GM19351 (cell line): Measurements from ENCODE around the gene ZNF524.
"Not testable (repeated sequence)": the region's sequence is repeated elsewhere in the genome, so short reads cannot be mapped to it uniquely, and the experiment has no call there.

Experiments used
- ATAC-seq: cut with Tn5 transposase; IDR thresholded peaks from one replicate; pipeline ENCODE4 v1.9.1; 2021; ENCODE audit warnings: mild to moderate bottlenecking, moderate library complexity; ENCODE audit not compliant: unreplicated experiment

ZNF524 gene

DNA sequence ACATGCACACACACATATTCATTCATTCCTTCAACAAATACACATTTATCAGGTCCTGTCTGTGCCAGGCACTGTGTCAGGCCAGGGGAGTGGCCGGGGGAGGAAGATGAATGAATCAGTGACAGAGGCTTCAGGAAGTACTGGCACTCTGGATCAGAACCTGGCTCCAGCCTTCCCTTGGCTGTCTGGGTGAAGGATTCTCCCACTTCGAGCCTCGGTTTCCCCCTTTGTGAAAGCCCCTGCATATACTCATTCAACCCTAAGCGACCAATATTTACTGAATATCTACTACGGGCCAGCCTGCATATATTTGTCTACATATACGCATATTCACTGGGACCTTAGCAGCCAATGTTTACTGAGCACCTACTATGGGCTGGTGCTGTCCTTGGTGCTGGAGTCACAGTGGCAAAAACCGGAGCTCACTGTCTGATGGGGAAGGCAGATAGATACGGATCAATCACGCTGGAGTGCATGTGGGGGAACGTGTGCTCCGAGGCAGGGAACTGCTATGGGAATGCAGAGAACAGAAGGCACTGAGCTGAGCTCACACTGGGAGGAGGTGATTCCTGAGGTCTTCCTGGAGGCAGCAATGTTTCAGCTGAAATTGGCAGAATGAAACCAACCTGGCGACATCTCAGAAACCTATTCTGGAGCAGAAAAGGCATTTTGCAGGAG lies 18.8 kb upstream of the ZNF524 start:
- no peak for ATAC-seq

DNA sequence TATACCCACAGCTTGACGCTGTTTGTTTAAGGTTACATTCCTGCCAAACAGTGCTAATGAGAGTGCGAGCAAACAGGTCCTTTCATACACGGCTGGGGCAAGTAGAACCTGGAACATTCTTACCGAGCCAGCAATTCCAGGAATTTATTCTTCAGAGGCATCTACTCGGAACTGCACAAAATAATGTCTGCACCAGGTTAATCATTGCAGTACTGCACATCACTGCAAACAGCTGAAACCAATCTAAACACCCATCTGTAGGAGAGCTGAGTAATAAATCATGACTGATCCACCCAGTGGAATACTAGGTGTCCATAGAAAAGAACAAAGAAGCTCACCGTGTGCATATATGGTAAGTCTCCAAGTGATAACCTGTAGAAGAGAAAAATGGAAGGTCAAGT lies 18.3 kb upstream of the ZNF524 start:
- no peak for ATAC-seq

DNA sequence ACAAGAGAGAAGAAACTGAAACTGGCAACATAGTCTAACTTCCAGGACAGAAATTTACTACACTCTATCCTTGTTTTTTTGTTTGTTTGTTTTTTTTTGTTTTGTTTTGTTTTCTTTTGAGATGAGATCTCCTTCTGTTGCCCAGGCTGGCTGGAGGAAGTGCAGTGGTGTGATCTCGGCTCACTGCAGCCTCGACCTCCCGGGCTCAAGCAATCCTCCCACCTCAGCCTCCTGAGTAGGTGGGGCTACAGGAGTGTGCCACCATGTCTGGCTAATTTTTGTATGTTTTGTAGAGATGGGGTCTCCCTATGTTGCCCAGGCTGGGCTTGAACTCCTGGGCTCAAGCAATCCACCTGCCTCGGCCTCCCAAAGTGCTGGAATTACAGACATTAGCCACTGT lies 17.8 kb upstream of the ZNF524 start:
- not testable (repeated sequence) for ATAC-seq

DNA sequence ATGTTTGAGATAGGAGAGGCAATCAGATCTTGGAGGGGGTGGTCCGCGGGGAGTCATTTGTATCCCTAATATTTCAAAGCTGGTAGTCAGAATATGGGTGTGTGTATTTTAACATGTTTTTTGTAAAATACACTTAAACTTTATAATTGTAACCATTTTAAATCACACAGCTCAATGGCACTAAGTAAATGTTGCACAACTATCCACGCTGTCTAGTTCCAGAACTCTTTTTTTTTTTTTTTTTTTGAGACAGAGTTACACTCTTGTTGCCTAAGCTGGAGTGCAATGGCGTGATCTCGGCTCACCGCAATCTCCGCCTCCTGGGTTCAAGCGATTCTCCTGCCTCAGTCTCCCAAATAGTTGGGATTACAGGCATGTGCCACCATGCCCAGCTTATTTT lies 16.2 kb upstream of the ZNF524 start:
- not testable (repeated sequence) for ATAC-seq

DNA sequence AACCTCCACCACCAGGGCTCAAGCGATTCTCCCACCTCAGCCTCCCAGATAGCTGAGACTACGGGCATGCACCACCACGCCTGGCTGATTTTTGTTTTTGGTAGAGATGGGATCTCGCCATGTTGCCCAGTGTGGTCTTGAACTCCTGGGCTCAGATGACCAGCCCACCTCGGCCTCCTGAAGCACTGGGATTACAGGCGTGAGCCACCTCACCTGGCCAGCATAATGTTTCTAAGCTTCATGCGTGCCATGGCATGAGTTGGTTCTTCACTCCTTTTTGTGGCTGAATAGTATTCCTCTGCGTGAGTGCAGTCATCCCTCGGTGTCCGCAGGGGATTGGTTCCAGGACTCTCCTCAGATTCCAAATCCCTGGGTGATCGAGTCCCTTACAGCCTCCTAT lies 15.2 kb upstream of the ZNF524 start:
- ATAC-seq = no peak

DNA sequence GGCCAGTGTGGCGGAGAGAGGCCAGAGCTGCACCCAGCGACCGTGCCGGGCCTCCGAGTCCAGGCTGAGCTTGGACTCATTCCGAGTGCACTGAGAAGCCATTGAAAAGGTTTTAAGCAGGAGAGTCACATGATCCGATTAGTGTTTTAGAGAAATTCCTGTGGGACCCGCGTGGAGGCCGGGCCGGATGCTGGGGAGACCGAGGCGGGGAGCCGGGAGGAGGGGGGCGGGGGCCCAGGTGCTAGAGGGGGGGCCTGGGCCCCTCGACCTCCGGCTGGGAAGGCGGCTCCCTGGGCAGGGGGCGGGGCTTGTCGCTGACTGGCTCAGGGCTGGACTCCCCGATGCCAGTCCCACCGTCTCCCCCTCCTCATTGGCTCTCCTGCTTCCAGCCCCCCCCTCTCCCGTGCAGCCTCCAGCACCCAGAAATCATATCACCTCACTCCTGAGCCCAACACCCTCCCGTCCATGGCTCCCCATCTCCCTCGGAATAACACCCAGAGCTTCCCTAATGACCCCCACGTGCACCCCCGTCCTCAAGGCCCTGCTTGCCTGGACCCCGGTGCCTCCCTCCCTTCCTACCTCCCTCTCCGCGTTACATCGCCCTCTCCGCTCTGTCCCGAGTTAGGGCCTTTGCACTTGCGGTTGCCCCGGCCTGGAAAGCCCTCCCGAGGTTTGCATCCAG lies 14.3 kb upstream of the ZNF524 start:
- ATAC-seq = no peak

DNA sequence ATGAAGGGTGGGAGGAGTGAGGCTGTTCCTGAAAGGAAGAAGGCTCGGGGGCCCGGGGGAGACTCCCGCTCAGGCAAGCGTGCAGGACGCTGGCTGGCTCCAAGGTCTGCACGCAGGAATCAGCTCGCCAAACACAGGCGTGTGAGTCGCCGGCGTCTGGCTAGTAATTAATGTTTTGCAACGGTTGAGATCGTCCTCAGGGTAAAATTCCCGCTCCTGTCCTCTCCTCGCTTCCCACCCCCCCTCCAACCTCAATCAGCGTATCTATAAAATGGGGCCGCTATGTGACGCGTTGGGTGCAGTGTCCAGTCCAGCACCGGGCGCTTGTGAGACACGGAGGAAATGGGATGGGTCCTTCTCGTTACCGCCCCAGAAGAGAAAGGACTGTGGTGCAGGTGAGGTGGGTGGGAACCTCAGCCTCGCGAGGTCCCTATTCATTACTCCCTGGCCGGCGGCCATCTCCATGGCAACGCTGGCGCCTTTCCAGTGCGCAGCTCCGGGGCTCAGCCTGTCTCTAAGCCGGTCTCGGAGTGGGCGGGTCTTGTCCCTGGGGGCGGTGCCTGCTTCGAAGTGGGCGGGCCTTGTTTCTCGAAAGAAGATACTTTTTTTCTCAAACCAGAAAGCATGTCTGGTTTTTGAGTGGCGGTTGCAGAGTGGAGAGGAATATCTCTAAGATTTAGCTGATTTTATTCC lies 13.0 kb upstream of the ZNF524 start:
- ATAC-seq = peak; percentile 88

DNA sequence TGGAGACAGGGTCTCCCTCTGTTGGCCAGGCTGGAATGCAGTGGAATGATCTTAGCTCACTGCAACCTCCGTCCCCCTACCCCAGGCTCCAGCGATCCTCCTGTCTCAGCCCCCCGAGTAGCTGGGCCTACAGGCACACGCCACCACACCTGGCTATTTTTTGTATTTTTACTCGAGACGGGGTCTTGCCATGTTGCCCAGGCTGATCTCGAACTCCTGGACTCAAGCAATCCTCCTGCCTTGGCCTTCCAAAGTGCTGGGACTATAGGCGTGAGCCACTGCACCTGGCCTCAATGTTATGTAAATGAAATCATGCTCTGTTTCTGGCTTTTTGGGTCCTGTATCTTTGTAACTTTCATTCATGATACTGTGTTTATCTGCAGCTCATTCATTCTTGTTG lies 11.3 kb upstream of the ZNF524 start:
- ATAC-seq = no peak

DNA sequence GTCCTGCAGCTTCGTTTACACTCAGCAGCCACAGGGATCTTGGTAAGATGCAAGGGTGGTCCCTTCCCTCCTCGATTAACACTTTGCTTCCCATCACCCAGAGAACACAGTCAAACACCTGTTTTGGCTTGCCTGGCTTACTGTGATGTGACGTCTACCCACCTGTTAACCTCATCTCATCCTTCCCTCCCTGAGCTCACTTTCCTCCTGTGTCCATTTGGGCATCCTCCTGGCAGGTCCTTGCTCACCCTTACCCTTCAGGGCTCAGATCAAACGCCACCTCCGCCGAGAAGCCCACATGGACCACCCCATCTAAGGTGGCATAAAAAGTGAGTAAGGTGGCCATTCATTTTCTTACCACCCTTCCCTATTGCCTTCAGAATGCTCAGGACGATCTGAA lies 10.0 kb upstream of the ZNF524 start:
- ATAC-seq = no peak

DNA sequence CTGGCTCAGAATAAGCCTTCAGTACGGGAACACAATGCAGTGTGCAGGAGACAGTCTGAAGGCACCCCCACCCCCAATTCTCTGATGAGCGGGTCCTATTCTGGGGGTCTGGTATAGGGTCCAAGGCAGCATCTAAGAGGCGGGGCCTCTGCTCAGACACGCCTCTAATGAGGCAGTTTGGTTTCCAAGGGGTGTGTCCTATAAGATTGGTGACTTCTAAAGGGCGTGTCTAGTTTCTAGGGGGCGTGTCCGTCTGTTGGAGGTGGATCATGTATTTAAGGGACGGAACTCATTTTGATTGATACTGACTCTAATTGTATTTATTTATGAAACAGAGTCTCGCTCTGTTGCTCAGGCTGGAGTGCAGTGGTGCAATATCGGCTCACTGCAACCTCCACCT lies 9.5 kb upstream of the ZNF524 start:
- no peak for ATAC-seq

DNA sequence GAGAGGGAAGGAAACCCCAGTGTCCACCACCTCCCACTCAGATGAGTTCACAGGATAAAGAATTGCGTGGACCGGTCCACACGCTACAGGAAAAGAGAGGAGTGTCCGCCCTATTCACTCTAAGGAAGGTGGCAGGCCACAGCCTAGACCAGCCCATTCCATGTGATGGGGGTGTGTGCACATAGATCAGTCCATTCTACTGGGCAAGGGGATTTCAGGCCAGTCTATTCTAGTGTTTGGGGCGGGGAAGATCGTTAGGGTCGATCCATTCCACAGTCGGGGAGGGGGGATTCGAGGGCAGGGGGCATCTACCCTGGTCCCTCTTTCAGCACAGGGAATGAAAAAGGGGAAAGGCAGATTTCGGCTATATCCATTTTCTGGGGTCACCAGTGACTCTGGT lies 8.5 kb upstream of the ZNF524 start:
- ATAC-seq = no peak

DNA sequence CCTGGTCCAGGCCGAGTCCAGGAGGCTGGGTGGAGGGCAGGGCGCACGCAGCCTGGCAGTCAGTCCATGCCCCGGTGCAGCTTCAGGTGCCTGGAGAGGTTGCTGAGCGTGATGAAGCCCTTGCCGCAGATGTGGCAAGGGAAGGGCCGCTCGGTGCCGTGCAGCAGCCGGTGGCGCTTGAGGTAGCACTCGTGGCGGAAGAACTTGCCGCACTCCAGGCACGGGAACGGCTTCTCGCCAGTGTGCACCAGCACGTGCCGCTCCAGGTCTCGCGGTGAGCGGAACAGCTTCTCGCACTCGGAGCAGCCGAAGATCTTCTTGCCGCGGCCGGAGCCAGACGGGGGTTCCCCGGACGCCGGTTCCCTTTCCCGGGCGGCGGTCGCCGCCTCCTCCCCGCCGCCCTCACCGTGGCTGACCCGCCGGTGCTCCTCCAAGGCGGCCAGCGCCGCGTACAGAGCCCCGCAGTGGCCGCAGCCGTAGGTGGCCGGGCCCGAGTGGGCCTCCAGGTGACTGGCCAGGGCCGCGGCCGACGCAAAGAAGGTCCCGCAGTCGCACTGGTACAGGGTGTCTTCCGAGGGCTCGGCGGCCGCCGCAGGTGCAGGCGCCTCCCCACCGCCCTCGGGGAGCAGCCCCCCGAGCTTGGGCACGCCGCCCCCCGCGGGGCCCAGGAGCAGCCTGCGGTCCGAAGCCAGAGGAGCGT lies 7.5 kb upstream of the ZNF524 start:
- ATAC-seq = no peak

DNA sequence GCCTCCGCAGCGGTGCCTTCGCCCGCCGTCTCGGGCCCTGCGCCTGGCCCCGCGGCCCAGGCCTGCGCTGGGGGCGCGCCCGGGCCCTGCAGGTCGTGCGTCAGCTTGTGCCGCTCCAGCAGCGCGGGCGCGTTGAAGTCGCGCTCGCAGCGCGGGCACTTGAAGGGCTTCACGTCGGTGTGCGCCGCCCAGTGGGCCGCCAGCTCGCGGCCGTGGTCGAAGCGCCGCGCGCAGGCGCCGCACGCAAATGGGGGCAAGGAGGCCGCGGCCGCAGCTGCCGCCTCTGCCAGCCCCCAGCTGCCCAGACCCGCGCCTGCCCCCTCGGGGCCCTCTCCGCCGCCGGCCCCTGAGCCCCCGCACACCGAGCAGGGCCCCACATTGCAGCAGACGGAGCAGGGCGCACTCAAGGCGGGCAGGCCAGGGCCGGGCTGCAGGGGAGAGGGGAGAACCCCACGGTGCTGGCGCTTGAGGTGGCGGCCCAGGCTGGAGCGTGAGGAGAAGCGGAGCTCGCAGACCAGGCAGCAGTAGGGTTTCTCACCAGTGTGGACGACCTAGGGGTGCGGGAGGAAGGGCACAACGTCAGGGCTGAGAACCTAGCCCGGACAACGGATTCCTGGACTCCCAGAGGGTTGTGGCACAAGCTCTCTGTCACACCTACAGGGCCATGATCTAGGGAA lies 6.9 kb upstream of the ZNF524 start:
- ATAC-seq = no peak

DNA sequence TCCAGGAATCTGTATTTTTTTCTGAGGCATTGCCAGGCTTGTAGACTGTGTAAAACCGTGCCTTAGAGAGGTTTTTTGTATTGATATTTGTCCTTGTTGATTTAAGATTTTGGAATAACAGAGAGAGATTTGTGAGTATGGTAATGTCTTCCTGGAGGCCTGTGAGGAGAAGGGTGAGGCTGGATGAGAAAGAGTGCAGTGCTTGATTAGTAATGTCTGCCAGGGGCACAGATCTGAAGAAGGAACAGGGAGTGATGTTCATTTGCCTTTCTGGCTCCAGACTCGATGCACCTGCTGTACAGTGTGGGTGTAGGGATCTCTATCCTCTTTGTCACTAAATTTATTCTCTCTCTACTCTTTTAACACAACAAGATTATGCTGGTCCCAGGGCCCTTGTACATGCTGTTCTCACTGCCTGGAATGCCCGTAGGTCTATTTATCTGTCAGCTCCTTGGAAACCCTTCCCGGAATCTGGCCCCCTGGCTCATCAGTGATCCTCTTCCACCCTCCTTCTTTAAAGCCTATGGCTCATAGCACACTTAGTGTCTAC lies 5.0 kb upstream of the ZNF524 start:
- ATAC-seq = no peak

DNA sequence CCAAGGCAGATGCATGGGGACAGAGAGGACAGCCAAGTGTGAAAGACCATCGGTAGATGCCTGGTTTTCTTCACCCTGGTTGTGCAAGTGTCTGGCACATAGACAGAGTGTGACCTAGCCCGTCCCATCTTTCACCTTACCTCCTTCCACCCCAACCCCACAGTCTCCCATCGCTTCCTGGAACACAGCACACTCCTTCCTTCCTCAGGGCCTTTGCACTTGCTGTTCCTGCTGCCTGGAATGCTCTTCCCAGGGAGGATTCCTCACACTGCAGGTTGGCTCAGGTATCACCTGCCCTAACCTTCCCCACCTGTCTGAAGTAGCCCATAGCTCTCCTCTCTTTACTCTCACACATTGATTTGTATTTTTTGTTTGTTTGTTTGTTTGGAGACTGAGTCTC lies 3.8 kb upstream of the ZNF524 start:
- no peak for ATAC-seq

DNA sequence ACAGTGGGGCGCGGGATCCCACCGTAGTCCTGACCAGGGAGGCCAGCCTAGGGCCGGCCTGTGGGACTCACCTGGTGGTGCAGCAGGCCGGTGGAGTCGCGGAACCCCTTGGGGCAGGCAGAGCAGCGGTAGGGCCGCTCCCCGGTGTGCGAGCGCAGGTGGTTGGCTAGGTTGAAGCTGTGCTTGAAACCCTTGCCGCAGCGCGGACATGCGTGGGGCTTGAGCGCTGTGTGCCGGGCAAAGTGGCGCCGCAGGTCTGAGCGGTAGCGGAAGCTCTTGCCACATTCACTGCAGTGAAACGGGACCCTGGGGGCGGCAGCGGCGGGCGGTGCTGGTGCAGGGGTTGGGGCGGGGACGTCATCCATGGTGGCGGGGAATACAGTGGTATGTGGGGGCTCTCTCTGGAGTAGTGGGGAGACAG lies 2.6 kb upstream of the ZNF524 start:
- no peak for ATAC-seq

DNA sequence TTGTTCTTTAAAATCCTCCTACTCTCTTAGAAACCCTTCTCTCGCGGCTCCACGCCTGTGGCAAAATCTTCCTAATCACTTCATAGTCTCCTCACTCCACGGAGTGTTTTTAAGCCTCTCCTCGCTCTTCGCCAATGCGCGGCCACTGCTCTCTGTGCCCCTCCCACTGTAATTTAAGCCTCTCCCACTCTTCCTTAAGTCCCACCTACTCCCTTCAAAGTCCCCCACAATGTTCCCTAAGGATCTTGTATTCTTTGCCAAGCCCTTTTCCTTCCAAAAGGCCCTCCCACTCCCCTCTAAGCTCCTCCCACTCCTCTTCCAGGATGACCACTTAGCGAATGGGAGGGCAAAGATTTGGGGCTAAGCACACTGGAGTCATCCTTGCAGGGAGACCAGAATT lies 2.1 kb upstream of the ZNF524 start:
- ATAC-seq = no peak

DNA sequence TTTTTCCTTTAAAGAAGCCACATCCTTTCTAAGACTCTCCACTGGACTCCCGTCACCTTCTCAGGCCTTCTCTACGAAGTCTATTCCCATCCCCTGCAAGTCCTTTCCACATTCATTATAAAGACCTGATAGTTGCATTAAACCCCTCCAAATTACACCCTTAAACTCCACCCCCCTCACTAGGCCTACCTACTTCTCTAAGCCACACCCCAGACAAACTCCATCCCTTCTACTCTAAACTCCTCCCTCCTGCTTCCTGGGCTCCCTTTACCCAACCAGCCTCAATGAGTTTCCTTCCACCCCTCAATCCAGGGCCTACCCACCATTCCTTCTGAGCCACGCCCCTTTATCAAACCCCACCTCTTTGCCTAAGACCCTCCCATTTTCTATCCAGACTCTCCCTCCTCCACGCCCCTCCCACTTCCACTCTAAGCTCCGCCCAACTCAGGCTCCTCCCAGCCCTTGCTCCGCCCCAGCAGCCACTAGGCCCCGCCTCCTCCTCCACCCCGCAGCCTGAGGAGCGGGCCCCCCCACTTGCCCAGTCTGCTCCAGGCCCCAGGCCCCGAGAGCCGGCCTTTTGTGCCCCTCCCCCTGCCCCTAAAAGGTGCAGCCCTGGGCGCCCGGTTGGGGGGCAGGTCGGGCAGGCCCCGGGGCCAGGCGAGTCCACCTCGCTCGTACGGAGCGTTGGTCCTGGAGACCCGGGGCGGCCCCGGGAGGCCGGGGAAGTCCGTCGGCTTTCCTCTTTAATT lies 1.2 kb upstream of the ZNF524 start:
- peak; percentile 55 for ATAC-seq

DNA sequence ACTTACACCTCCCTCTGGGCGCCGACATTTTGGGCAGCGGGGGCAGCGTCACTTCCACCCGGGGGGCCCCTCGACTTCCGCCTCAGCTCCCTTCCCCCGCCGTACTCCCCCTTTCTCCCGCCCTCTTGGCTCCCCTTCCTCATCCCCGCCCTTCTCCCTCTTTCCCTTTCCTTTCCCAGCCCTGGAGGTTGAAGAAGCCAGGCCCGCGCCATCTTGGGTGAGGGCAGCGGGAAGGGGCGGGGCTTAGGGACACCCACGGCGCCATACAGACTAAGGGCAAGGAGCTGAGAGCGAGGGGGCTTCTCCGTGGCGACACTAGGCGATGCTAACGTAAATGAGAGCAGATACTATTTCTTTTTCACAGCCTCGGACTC lies 633 bp upstream of the ZNF524 start, which contains the start of gene FIZ1:
Gene FIZ1, minus strand, starts transcription at position 50 of the 374 bp plus-strand sequence. CDS start 1,652 bp downstream, outside the sequence.
- peak; percentile 50 for ATAC-seq

DNA sequence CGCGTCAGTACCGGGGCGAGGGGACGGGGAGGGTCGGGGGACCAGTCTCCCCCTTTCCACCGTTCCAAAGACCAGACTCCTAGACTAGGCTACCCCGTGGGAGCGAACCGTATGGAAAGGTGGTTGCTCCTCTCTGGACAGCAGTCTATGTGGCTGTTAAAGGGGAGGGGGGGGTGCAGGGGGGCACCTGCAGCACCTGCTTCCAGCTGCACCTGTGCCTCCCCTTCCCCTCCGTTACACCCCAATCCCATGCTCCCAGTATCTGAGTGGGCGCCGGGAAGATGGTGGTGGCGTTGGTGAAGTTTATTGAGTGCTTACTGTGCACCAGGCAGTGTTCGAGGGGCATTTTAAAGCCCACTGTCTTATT lies 557 bp downstream of the ZNF524 start:
- no peak for ATAC-seq
